GM18870 (cell line): Measurements from ENCODE around the gene PCDHGC5.

Experiments used
- ATAC-seq: cut with Tn5 transposase; IDR thresholded peaks from one replicate; pipeline ENCODE4 v1.9.1; 2021; ENCODE audit warnings: moderate library complexity; ENCODE audit not compliant: unreplicated experiment

The PCDHGC5 gene

DNA sequence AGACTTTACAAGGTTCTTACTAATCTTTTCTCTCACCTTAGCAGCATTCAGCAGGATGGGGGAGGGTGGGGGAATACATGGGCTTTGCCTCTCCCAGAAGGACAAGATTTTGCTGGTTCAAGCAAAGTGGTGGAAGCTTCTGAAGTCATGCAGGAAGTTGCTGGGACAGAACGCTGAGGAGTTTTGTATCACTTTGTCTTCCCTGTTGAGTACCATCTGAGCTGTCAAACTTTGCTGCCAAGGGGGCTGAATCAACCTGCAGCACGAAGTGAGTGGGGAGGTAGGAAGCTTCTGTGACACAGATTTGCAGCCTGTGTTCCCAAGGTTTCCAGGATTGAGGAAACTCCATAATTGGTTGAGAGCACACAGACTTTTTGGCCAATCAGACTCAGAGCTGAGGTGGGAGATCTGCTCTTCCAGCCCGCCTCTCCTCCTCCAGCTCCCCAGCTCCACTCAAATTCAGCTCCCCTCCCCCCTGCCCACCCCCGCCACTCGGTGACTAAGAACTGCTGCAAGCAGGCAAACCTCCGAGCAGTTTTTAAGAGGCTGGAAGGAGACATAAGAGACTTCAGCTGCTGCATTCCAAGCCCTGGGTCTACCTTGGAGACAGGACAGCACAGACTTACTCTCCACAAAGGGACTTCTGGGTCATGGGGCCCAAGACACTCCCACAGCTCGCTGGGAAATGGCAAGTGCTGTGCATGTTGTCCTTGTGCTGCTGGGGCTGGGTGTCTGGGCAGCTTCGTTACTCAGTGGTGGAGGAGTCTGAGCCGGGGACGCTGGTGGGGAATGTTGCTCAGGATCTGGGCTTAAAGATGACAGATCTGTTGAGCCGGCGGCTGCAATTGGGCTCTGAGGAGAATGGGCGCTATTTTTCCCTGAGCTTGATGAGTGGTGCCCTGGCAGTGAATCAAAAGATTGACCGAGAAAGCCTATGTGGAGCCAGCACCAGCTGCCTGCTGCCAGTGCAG, at the start of gene PCDHGC5:
Gene PCDHGC5 (plus strand): TSS at position 491 of the 971 bp plus-strand sequence. CDS start 160 bp downstream, at position 651.
- ATAC-seq: no peak

DNA sequence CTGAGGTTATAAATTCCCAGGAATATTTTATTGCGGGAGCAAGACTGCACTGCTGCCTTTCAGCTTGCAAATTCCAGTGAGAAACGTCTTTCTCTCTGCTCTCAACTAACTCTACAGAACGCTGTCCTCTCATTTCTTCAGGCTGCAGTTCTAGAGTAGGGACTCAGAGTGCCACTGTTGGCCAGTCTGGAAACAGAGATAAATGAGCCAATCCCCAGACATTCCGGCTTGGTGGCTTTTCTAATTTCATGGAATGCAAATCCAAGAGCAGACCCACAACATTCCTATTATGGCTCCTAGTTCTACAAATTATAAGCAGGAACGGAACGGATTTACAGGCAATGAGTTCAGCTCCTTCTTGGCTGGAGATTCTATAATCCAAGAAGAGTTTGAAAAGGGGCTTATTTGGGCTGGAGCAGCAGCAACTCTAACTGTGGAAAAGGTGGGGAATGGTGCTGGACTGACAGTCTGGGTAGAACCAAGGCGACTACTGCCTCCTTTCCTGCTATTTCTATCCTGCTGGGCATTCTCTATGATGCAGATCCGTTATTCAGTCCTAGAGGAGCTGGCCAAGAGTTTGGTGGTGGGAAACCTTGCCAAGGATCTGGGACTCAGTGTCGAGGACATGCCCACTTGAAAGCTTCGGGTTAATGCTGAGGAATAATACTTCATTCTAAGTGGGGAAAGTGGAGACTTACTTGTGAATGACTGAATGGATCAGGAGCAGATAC, 49.3 kb upstream of the PCDHGC5 start:
- no peak for ATAC-seq

DNA sequence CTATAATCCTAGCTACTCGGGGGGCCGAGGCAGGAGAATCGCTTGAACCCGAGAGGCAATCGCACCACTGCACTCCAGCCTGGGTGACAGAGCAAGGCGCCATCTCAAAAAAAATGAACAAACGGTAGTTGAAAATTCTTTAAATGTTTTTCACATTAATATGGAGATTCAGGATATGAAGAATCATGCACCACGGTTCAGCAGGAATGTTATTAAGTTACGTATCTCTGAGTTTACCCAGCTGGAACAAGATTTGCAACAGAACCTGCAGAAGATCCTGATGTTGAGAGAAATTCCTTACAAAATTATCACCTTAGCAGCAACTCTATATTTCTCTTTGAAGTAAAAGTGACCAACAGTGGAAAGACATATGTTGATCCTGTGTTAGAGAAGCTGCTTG, 48.5 kb upstream of the PCDHGC5 start:
- no peak for ATAC-seq

DNA sequence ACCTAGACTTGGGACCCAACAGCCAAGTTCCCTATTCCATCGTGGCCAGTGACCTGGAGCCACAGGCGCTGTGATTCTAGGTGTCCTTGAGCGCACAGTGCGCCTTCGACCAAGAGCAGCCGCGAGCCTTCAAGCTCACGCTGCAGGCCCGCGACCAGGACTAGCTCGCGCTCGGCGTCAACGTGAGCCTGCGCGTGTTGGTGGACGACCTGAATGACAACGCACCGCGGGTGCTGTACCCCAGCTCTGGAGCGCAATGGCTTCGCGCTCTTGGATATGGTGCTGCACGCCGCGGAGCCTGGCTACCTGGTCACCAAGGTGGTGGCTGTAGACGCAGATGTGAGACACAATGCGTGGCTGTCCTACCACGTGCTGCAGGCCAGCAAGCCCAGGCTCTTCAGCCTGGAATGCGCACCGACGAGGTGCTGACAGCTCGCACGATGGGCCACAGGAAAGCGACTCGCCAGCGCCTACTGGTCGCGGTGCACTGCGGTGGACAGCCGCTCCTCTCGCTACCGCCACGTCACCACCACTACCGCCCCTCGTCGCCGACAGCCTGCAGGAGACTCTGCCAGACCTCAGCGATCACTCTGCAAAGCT, 47.2 kb upstream of the PCDHGC5 start:
- ATAC-seq: no peak

DNA sequence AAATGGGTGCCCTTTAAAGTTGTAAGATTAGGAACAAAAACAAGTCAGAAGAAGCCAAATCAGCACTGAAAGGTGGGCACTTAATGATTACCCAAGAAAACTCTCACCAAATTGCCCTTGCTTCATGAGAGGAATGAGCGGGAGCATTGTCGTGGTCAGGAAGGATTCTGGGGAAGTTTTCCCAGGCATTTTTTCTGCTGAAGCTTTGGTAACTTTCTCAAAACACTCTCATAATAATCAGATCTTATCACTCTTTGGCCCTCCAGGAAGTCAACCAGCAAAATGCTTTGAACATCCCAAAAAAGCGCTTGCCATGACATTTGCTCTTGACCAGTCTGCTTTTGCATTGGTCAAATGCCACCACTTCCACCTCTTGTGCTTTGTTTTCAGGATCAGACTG, 23.5 kb upstream of the PCDHGC5 start:
- ATAC-seq: no peak

DNA sequence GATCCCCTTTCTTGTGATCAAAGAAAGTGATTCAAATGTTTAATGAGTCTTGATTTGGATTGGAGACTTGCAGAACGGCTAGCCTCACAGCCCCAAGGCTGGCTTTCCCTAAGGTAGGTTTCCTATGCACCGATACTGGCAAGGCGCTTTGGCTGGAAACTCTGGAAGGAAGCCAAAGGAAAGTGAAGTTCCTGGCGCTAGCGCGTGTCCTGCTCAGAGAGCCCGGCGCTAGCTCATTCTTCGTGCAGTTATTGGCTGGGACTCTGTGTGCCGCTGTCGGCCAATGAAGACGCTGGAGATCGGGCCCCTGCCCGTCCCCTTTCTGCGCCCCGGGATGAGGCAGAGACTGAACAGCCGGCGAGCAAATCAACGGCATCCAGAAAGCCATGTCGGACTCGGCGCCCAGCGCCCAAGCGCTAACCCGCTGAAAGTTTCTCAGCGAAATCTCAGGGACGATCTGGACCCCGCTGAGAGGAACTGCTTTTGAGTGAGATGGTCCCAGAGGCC, 13.2 kb upstream of the PCDHGC5 start, which contains the start of gene PCDHGC3:
Gene PCDHGC3 (plus strand): TSS at position 342 of the 507 bp plus-strand sequence. CDS start 151 bp downstream, at position 493.
- peak; percentile 86 for ATAC-seq

DNA sequence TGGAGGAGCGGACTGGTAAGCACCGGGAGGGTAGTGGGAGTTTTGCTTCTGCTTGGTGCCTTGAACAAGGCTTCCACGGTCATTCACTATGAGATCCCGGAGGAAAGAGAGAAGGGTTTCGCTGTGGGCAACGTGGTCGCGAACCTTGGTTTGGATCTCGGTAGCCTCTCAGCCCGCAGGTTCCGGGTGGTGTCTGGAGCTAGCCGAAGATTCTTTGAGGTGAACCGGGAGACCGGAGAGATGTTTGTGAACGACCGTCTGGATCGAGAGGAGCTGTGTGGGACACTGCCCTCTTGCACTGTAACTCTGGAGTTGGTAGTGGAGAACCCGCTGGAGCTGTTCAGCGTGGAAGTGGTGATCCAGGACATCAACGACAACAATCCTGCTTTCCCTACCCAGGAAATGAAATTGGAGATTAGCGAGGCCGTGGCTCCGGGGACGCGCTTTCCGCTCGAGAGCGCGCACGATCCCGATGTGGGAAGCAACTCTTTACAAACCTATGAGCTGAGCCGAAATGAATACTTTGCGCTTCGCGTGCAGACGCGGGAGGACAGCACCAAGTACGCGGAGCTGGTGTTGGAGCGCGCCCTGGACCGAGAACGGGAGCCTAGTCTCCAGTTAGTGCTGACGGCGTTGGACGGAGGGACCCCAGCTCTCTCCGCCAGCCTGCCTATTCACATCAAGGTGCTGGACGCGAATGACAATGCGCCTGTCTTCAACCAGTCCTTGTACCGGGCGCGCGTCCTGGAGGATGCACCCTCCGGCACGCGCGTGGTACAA, 12.6 kb upstream of the PCDHGC5 start:
- ATAC-seq: peak; percentile 24

DNA sequence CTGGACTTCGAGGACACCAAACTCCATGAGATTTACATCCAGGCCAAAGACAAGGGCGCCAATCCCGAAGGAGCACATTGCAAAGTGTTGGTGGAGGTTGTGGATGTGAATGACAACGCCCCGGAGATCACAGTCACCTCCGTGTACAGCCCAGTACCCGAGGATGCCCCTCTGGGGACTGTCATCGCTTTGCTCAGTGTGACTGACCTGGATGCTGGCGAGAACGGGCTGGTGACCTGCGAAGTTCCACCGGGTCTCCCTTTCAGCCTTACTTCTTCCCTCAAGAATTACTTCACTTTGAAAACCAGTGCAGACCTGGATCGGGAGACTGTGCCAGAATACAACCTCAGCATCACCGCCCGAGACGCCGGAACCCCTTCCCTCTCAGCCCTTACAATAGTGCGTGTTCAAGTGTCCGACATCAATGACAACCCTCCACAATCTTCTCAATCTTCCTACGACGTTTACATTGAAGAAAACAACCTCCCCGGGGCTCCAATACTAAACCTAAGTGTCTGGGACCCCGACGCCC, 11.8 kb upstream of the PCDHGC5 start:
- no peak for ATAC-seq

DNA sequence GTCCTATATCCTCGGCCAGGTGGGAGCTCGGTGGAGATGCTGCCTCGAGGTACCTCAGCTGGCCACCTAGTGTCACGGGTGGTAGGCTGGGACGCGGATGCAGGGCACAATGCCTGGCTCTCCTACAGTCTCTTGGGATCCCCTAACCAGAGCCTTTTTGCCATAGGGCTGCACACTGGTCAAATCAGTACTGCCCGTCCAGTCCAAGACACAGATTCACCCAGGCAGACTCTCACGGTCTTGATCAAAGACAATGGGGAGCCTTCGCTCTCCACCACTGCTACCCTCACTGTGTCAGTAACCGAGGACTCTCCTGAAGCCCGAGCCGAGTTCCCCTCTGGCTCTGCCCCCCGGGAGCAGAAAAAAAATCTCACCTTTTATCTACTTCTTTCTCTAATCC, 11.1 kb upstream of the PCDHGC5 start:
- ATAC-seq: no peak

DNA sequence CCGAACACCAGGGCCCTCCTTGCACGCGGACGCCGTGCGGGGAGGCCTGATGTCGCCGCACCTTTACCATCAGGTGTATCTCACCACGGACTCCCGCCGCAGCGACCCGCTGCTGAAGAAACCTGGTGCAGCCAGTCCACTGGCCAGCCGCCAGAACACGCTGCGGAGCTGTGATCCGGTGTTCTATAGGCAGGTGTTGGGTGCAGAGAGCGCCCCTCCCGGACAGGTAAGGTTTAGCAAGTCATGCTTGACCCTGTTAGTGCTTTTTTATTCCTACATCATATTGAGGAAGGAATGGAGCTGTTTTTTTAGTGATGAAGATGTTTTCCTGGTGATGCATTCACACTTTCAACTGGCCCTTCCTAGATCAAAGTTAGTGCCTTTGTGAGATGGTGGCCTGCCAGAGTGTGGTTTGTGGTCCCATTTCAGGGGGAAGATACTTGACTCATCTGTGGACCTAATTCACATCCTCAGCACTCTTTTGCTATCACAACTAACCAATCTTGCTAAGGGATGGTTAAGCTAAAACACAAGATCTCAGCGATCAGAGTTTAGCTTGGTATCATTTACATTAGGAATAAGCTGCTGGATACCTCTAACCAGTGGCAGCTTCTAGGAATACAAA, 10.4 kb upstream of the PCDHGC5 start:
- no peak for ATAC-seq

DNA sequence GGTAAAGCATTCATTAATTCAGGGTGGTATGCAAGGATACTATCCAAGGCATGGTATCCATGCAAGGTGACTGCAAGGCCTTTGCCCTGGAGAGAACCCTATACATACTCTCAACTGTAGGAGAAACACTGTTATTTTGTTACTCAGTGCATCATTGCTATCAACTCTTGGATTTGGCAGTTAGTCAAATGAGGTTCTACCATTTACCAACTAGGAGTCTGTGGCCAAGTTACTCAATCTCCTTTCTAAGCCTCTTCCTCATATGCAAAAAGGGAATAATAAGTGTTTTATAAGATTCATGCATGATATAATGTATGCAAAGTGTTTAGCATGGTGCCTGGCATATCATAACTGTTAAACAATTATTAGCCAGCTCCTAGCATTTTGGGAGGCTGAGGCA, 9.1 kb upstream of the PCDHGC5 start:
- ATAC-seq: no peak

DNA sequence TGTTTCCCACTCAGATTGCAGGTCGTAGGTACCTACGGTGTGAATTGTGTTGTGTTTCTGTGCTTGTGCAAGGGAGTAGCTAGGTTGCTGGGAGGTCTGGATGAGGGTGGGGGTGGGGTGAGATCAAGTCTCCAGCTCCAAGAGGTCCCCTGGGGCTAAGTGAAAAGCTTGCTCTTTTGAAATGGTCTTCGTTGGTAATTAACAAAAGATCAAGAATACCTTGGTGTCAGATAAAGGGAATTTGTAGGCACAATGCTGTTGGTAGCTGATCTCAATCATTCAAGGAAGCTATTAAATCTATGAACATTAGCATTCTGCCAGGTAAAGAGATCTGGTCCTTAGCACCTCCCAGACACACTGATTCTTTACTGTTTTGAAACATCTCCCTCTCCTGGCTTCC, 5.0 kb upstream of the PCDHGC5 start:
- no peak for ATAC-seq

DNA sequence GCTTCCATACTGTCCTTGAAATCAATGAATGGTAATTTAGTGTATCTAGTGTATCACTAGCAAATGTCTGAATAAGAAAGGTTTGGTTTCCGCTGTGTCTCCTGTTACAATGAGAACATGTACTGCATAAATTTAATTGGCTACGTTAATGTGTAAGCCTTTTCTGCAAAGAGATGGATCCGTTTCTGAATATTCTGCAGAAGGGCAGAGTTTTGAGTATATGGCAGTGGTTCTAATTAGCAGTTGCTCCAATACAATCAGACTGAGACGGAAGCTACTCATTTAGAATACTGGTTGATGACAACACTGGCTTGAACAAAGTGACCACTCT, 4.6 kb upstream of the PCDHGC5 start:
- no peak for ATAC-seq

DNA sequence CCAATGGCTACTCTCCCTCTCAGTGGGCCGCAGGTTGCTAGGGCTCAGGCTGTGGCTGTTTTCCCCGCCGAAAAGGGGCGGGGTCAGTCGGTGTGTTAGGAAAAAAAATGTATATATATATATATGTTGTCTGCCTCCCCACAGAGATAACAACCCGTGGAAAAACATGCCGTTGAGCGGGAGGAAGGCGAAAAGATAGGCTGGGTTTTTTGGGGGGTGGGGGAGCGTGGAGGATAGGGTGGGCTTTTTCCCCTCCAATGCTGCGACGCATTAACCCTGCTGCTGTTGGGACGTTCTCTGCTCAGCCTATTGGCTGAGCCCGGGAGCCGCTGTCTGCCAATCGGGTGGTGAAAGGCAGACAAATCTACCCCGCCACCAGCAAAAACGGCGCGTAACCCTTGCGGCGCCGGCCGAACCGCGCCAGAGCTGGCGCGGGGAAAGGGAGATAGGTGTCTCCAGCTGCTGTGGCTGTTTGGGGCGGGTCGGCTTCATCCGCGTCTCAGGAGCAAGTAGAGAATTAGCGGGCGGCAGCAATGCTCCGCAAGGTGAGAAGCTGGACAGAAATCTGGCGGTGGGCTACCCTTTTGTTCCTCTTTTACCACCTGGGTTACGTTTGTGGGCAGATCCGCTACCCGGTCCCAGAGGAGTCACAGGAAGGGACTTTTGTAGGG, 4.1 kb upstream of the PCDHGC5 start, which contains the start of gene PCDHGC4:
Gene PCDHGC4 (plus strand): TSS at position 390 of the 671 bp plus-strand sequence. CDS start 144 bp downstream, at position 534.
- no peak for ATAC-seq

DNA sequence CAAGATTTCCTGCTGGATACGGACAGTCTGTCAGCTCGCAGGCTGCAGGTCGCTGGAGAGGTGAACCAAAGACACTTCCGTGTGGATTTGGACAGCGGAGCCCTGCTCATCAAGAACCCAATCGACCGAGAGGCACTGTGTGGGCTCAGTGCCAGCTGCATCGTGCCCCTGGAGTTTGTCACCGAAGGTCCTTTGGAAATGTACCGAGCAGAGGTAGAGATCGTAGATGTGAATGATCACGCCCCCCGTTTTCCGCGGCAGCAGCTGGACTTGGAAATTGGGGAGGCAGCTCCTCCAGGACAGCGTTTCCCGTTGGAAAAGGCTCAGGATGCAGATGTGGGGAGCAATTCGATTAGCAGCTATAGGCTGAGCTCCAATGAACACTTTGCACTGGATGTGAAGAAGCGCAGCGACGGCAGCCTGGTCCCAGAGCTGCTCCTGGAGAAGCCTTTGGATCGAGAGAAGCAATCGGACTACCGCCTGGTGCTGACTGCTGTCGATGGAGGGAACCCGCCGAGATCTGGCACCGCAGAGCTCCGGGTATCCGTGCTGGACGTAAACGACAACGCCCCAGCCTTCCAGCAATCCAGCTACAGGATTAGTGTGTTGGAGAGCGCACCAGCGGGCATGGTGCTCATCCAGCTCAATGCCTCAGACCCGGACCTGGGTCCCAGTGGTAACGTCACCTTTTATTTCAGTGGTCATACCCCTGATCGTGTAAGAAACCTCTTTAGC, 3.4 kb upstream of the PCDHGC5 start:
- ATAC-seq: no peak

DNA sequence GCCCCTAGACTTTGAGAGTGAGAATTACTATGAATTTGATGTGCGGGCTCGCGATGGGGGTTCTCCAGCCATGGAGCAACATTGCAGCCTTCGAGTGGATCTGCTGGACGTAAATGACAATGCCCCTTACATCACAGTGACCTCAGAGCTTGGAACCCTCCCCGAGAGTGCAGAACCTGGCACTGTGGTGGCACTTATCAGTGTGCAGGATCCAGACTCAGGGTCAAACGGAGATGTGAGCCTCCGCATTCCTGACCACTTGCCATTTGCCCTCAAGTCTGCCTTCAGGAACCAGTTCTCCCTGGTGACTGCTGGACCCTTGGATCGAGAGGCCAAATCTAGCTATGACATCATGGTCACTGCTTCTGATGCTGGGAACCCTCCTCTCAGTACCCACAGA, 2.8 kb upstream of the PCDHGC5 start:
- ATAC-seq: no peak

DNA sequence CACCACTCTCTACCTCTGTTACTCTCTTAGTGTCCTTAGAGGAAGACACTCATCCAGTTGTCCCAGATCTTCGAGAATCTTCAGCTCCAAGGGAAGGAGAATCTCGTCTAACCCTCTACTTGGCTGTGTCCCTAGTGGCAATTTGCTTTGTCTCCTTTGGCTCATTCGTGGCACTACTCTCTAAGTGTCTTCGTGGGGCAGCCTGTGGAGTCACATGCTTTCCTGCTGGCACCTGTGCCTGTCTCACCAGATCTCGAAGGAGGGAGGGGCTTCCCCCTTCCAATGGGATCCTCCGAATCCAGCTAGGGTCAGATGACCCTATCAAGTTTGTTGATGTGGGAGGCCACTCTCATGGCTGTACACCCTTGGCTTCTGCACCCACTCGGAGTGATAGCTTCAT, 1.8 kb upstream of the PCDHGC5 start:
- ATAC-seq: no peak

DNA sequence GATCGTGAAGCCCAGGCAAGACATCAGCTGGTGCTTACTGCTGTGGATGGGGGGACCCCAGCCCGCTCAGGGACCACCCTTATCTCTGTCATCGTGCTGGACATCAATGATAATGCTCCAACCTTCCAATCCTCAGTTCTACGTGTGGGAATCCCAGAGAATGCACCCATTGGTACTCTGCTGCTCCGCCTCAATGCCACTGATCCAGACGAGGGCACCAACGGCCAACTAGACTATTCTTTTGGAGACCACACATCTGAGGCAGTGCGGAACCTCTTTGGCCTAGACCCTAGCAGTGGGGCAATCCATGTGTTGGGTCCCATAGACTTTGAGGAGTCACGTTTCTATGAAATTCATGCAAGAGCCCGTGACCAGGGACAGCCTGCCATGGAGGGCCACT, 960 bp downstream of the PCDHGC5 start:
- ATAC-seq: no peak

DNA sequence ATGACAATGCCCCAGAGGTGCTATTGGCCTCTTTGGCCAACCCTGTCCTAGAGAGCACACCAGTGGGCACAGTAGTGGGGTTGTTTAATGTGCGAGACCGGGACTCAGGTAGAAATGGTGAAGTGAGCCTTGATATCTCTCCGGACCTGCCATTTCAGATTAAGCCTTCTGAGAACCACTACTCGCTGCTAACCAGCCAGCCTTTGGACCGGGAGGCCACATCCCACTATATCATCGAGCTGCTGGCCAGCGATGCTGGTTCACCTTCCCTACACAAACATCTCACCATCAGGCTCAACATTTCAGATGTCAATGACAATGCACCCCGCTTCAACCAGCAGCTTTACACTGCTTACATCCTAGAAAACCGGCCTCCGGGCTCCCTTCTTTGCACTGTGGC, 1.4 kb downstream of the PCDHGC5 start:
- no peak for ATAC-seq
